HG02852 (cell line): Measurements from ENCODE around the gene GRM1.

Source experiments
- ATAC-seq: cut with Tn5 transposase; IDR thresholded peaks from one replicate; pipeline ENCODE4 v1.9.1; 2021; ENCODE audit warnings: mild to moderate bottlenecking, moderate library complexity; ENCODE audit not compliant: unreplicated experiment

The GRM1 gene

GRCh38 chr6:146361128-146361924, 332.5 kb downstream of the GRM1 start:
- no peak for ATAC-seq

GRCh38 chr6:146363838-146364607, 335.2 kb downstream of the GRM1 start:
- no peak for ATAC-seq

- no peak for ATAC-seq
Measured at GRCh38 chr6:146364816-146365594, 336.1 kb downstream of the GRM1 start.

GRCh38 chr6:146367061-146367460, 338.2 kb downstream of the GRM1 start:
- no peak for ATAC-seq

- ATAC-seq = no peak
Measured at GRCh38 chr6:146369866-146370265, 341.0 kb downstream of the GRM1 start.

- no peak for ATAC-seq
Measured at GRCh38 chr6:146381486-146381885, 352.6 kb downstream of the GRM1 start.

GRCh38 chr6:146388736-146389364, 360.0 kb downstream of the GRM1 start:
- ATAC-seq = no peak

- no peak for ATAC-seq
Measured at GRCh38 chr6:146389740-146390139, 360.9 kb downstream of the GRM1 start.

GRCh38 chr6:146397638-146398037, 368.8 kb downstream of the GRM1 start:
- no peak for ATAC-seq

- no peak for ATAC-seq
Measured at GRCh38 chr6:146402476-146402875, 373.6 kb downstream of the GRM1 start.

GRCh38 chr6:146408583-146408982, 379.7 kb downstream of the GRM1 start:
- no peak for ATAC-seq

- ATAC-seq = no peak
Measured at GRCh38 chr6:146410851-146411595, 382.2 kb downstream of the GRM1 start.

- ATAC-seq = no peak
Measured at GRCh38 chr6:146419576-146419975, 390.7 kb downstream of the GRM1 start.

- no peak for ATAC-seq
Measured at GRCh38 chr6:146420255-146420654, 391.4 kb downstream of the GRM1 start.

- ATAC-seq = no peak
Measured at GRCh38 chr6:146422789-146423375, 394.0 kb downstream of the GRM1 start.

GRCh38 chr6:146423452-146423851, 394.6 kb downstream of the GRM1 start:
- ATAC-seq = no peak

GRCh38 chr6:146426516-146426915, 397.7 kb downstream of the GRM1 start:
- ATAC-seq = no peak

GRCh38 chr6:146429831-146430230, 401.0 kb downstream of the GRM1 start:
- ATAC-seq = no peak

GRCh38 chr6:146433881-146434731, 405.2 kb downstream of the GRM1 start:
- ATAC-seq = no peak
